Heart right ventricle (tissue), 16 donors: Measurements from ENCODE around the gene SLC27A2. TPM values are rescaled to one million over a fixed set of nuclear protein-coding genes. Genes with fewer than 3 reads are reported as not detected.
A peak's percentile ranks its signal among the peaks of the same experiment; 100 is the strongest.

Experiments used
- ATAC-seq, 8 donors: fragments of 200-7000 bp; cut with Tn5 transposase; one replicate each; pipeline ENCODE4 v1.9.1; 2020; ENCODE audit warnings: mild to moderate bottlenecking in 8 of 8, moderate library complexity in 8 of 8, moderate number of reproducible peaks in 1 of 8
- DNase-seq, 2 donors: peaks; one replicate each; pipeline ENCODE4 v3.0.0-alpha.2; 2020
- H3K27ac ChIP-seq, 10 donors: fragments of 200-600 bp; sonication (generic) in 2 of 10; one replicate each; pipeline versions ENCODE4 v1.5.0 to v1.8.0; 2020 to 2022; ENCODE audit warnings: mild to moderate bottlenecking in 3 of 10
- H3K27me3 ChIP-seq, 7 donors: fragments of 200-600 bp; one replicate each; pipeline ENCODE4 v1.8.0; 2021 to 2022; ENCODE audit warnings: mild to moderate bottlenecking in 2 of 7
- H3K36me3 ChIP-seq, 9 donors: fragments of 200-600 bp; sonication (generic) in 1 of 9; one replicate each; pipeline versions ENCODE4 v1.5.0 to v1.8.0; 2020 to 2022; ENCODE audit warnings: mild to moderate bottlenecking in 2 of 9
- H3K4me1 ChIP-seq, 9 donors: fragments of 200-600 bp; sonication (generic) in 1 of 9; one replicate each; pipeline versions ENCODE4 v1.5.0 to v1.8.0; 2020 to 2022; ENCODE audit warnings: mild to moderate bottlenecking in 4 of 9
- H3K4me3 ChIP-seq, 10 donors: fragments of 200-600 bp; sonication (generic) in 2 of 10; one replicate each; pipeline versions ENCODE4 v1.5.0 to v1.8.0; 2020 to 2022; ENCODE audit warnings: mild to moderate bottlenecking in 7 of 10, moderate library complexity in 2 of 10
- H3K9me3 ChIP-seq, 11 donors: fragments of 200-600 bp in 10 of 11; sonication (generic) in 2 of 11; one replicate each; pipeline versions ENCODE4 v1.5.0 to v1.8.0; 2013 to 2022; ENCODE audit warnings: mild to moderate bottlenecking in 2 of 11, control low read depth in 1 of 11, moderate library complexity in 1 of 11
- CTCF ChIP-seq, 9 donors: fragments of 200-600 bp; sonication (generic) in 2 of 9; IDR thresholded peaks; one replicate each; pipeline versions ENCODE4 v1.5.0 to v1.8.0; 2021 to 2022; ENCODE audit warnings: antibody characterized with exemption in 9 of 9, mild to moderate bottlenecking in 5 of 9, moderate library complexity in 1 of 9
- whole genome bisulfite sequencing, 2 donors: extraction: QIAGEN DNeasy Blood & Tissue Kit; methylation state at CpG; one replicate each; pipeline ENCODE4 v1.1.7; 2013; ENCODE audit warnings: inconsistent platforms in 1 of 2; 5-methylcytosine and 5-hydroxymethylcytosine counted together
- intact Hi-C, 10 donors: fragments of 100-400 bp; cut with DNase I; formaldehyde crosslinking; loops; one replicate each; pipeline versions ENCODE4 v1.11.1 to v1.14.2; 2022
- polyA plus RNA-seq, 2 donors: library from polyadenylated mRNA; stranded (reverse); fragments of 200-250 nt; gene quantifications; one replicate each; pipeline ENCODE4 v1.2.3, GENCODE V29; 2013
- total RNA-seq, 10 donors: library from RNA; stranded (reverse); fragmentation: NEBNext Ultra II Directional in 3 of 10; extraction: Animal tissue kit (Norgen Biotek cat#: 25700) in 3 of 10; gene quantifications; one replicate each; pipeline versions ENCODE4 v1.2.1 to v1.2.4, GENCODE V29; 2021 to 2023
- donor health status: Arrhythmogenic right ventricular cardiomyopathy.
- donor health status: ischemic (EF 13 %, LVEDD 7.1; RV severe dilation, severe dysfunction).
- donor health status: healthy with polysubstance abuse.
- donor health status: DM: no; HTN: yes; CAD: no.
- donor health status: DM: no; HTN: no; CAD: no.
- donor health status: ischemic (EF 25% LVEDD 6.9; RV normal size, moderate dysfunction).
- donor health status: ischemic (EF 25% LVEDD 5.7; RV mildly dilated, moderate dysfunction).
- donor health status: healthy.
- donor health status: DM: yes; HTN: yes; CAD: no.
- donor health status: Ischemic cardiomyopathy.
- donor health status: ischemic (EF 35%, LVEDD 5.7; RV mildly dilated, moderate dysfunction).
- donor health status: nonischemic (EF 11% LVEDD 7.7; RV severe dilation, severe dysfunction).
- donor health status: DM: yes; HTN: yes; CAD: no.
- donor health status: PGD.
- donor health status: ischemic (EF 29% LVEDD 5.4; RV normal size, mild dysfunction).
- donor health status: nonischemic (EF 23%, LVEDD 6.1; RV moderate dilation, normal function).

Gene SLC27A2
- total and polyA plus RNA-seq, 12 donors = 0.32 TPM; not detected in 11

GRCh38 chr15:50244959-50245624 is 63.1 kb downstream of the SLC27A2 start:
- H3K27ac ChIP-seq = no peak overlapping the region
- H3K4me1 ChIP-seq = peaks cover 0 to 21% (median 0%) of the 10 kb centered on the region in 9 donors
- H3K27me3 ChIP-seq = no peaks in the 10 kb centered on the region
- DNase-seq (no peak), ATAC-seq (no peak)
- H3K4me3 ChIP-seq = no peak overlapping the region
- no peaks in the 10 kb centered on the region for H3K36me3 ChIP-seq
- WGBS, 2 donors = 89 to 96% methylated on average over 2 of the region's 2 CpGs
- no peak for TF ChIP-seq CTCF (IDR thresholded peaks at IDR 0.05)
- intact Hi-C loops = no loop called here
- H3K9me3 ChIP-seq = no peaks in the 10 kb centered on the region

GRCh38 chr15:50246631-50247030 is 64.6 kb downstream of the SLC27A2 start:
- H3K27ac ChIP-seq = no peak overlapping the region
- peaks cover 0 to 4% (median 0%) of the 10 kb centered on the region in 7 donors for H3K27me3 ChIP-seq
- DNase-seq = no peak
- intact Hi-C loops = no loop called here
- WGBS, 2 donors = 88 to 89% methylated on average over 2 of the region's 2 CpGs
- H3K9me3 ChIP-seq = no peaks in the 10 kb centered on the region
- ATAC-seq = no peak
- no peak for TF ChIP-seq CTCF (IDR thresholded peaks at IDR 0.05)
- no peak overlapping the region for H3K4me3 ChIP-seq
- peaks cover 0 to 21% (median 0%) of the 10 kb centered on the region in 9 donors for H3K4me1 ChIP-seq
- no peaks in the 10 kb centered on the region for H3K36me3 ChIP-seq

- Histone ChIP-seq H3K27ac (peak overlapping the region in 1 of 10 donors; percentile 57), H3K4me3 (no peak overlapping the region), H3K4me1 (peaks cover 0 to 21% (median 0%) of the 10 kb centered on the region in 9 donors), H3K27me3 (peaks cover 0 to 4% (median 0%) of the 10 kb centered on the region in 7 donors), H3K9me3 (no peaks in the 10 kb centered on the region), H3K36me3 (no peaks in the 10 kb centered on the region)
- ATAC-seq = peak in 5 of 8 donors; percentile 39 to 67 (median 48)
- TF ChIP-seq CTCF (IDR thresholded peaks at IDR 0.05) = no peak
- WGBS, 2 donors = 85 to 90% methylated on average over 14 of the region's 14 CpGs
- intact Hi-C loops = no loop called here
- DNase-seq = no peak
These were observed 66.0 kb downstream of the SLC27A2 start for GRCh38 chr15:50247819-50248655.

- Histone ChIP-seq H3K27ac (no peak overlapping the region), H3K4me1 (peaks cover 0 to 21% (median 0%) of the 10 kb centered on the region in 9 donors), H3K9me3 (no peaks in the 10 kb centered on the region), H3K27me3 (peaks cover 0 to 4% (median 0%) of the 10 kb centered on the region in 7 donors), H3K36me3 (no peaks in the 10 kb centered on the region), H3K4me3 (no peak overlapping the region)
- ATAC-seq = no peak
- TF ChIP-seq CTCF (IDR thresholded peaks at IDR 0.05) = no peak
- intact Hi-C loops = no loop called here
- 50 to 55% methylated on average over 4 of the region's 4 CpGs for WGBS, 2 donors
- DNase-seq = no peak
These were observed 67.1 kb downstream of the SLC27A2 start for GRCh38 chr15:50248994-50249582.
